A673 (cell line): ENCODE results near the gene ARHGAP15. TPM values are rescaled to one million over a fixed set of nuclear protein-coding genes. Genes with fewer than 3 reads are reported as not detected.
A peak's percentile ranks its signal among the peaks of the same experiment; 100 is the strongest.

Source experiments
- BruUV-seq: library from RNA; stranded (reverse); fragments of 400-500 nt; replicated peaks from 2 replicates; lab custom pipeline; 2021; lab: Mats Ljungman, UMichigan
- CTCF ChIA-PET: fragments of 300-600 bp; sonication (Branson Sonifier 250); formaldehyde crosslinking; loops from one replicate; lab custom pipeline; 2022; ENCODE audit warnings: antibody characterized with exemption; lab: Charles Lee
- POLR2A ChIA-PET: fragments of 300-600 bp; sonication (Branson Sonifier 250); formaldehyde crosslinking; loops from one replicate; lab custom pipeline; 2022; ENCODE audit warnings: antibody characterized with exemption; ENCODE audit not compliant: low non-redundant PET; lab: Charles Lee
- DNase-seq: peaks from one replicate; pipeline ENCODE4 v3.0.0-alpha.2; 2015; ENCODE audit warnings: low spot score
- H3K27ac ChIP-seq: fragments of 200-600 bp; sonication (generic); 2 replicates; pipeline ENCODE4 v1.5.1; 2016; ENCODE audit warnings: mixed run types, low read depth, mild to moderate bottlenecking, mixed read lengths, antibody characterized with exemption, low read length; ENCODE audit not compliant: poor library complexity, severe bottlenecking
- H3K27me3 ChIP-seq: fragments of 200-600 bp; sonication (generic); replicated peaks from 2 replicates; pipeline ENCODE4 v1.6.1; 2017; ENCODE audit warnings: mixed run types, low read depth, mild to moderate bottlenecking, mixed read lengths, antibody characterized with exemption, low read length; ENCODE audit not compliant: insufficient read depth, poor library complexity
- H3K36me3 ChIP-seq: fragments of 200-600 bp; sonication (generic); 2 replicates; pipeline ENCODE4 v1.6.1; 2016; ENCODE audit warnings: mixed run types, mild to moderate bottlenecking, mixed read lengths, antibody characterized with exemption, low read length; ENCODE audit not compliant: insufficient read depth, poor library complexity, severe bottlenecking
- H3K4me1 ChIP-seq: fragments of 200-600 bp; sonication (generic); 2 replicates; pipeline ENCODE4 v1.6.1; 2017; ENCODE audit warnings: mixed run types, mild to moderate bottlenecking, mixed read lengths, antibody characterized with exemption, low read length; ENCODE audit not compliant: insufficient read depth, poor library complexity, severe bottlenecking
- H3K4me3 ChIP-seq: fragments of 200-600 bp; sonication (generic); 2 replicates; pipeline ENCODE4 v1.5.1; 2016; ENCODE audit warnings: low read depth, mixed run types, mild to moderate bottlenecking, mixed read lengths, low read length; ENCODE audit not compliant: poor library complexity, severe bottlenecking
- H3K9me3 ChIP-seq: fragments of 200-600 bp; sonication (generic); 2 replicates; pipeline ENCODE4 v1.6.1; 2016; ENCODE audit warnings: mixed run types, low read depth, mild to moderate bottlenecking, mixed read lengths, antibody characterized with exemption, low read length; ENCODE audit not compliant: poor library complexity, severe bottlenecking
- EZH2 ChIP-seq: fragments of 200-600 bp; sonication (generic); IDR thresholded peaks from 2 replicates; pipeline ENCODE4 v1.6.1; 2017; ENCODE audit warnings: borderline replicate concordance, low read depth, mild to moderate bottlenecking, mixed read lengths, antibody characterized with exemption, low read length; ENCODE audit not compliant: poor library complexity, severe bottlenecking
- intact Hi-C: fragments of 100-400 bp; cut with micrococcal nuclease; formaldehyde crosslinking; loops from one replicate; pipeline ENCODE4 v1.10.0; 2022; ENCODE audit not compliant: unreplicated experiment
- total RNA-seq: library from RNA; stranded (reverse); gene quantifications from 2 replicates; pipeline ENCODE4 v1.2.3, GENCODE V29; 2021
- TF ChIP-seq, protein P1 (sequence below): fragments of 300-800, 200-600 bp; sonication (generic); conservative IDR thresholded peaks from 2 replicates; pipeline ENCODE4 v1.5.1; 2017; ENCODE audit warnings: low read depth, mild to moderate bottlenecking, antibody characterized with exemption, low read length, moderate library complexity, mixed read lengths

Gene ARHGAP15
- total RNA-seq, 1 experiment from 2014 or later: not detected

GRCh38 chr2:143482316-143482715 is 353.1 kb downstream of the ARHGAP15 start:
- no TSS peak for BruUV-seq
- intact Hi-C loops: no loop called here
- Histone ChIP-seq H3K27ac (peak overlapping the region; percentile 71), H3K4me3 (no peak overlapping the region), H3K27me3 (no peaks in the 10 kb centered on the region), H3K36me3 (no peaks in the 10 kb centered on the region), H3K9me3 (no peaks in the 10 kb centered on the region), H3K4me1 (peaks cover 47% of the 10 kb centered on the region)
- POLR2A ChIA-PET: no interaction called here
- CTCF ChIA-PET: no interaction called here
- no peak for TF ChIP-seq EZH2
- TF ChIP-seq, protein P1, sequence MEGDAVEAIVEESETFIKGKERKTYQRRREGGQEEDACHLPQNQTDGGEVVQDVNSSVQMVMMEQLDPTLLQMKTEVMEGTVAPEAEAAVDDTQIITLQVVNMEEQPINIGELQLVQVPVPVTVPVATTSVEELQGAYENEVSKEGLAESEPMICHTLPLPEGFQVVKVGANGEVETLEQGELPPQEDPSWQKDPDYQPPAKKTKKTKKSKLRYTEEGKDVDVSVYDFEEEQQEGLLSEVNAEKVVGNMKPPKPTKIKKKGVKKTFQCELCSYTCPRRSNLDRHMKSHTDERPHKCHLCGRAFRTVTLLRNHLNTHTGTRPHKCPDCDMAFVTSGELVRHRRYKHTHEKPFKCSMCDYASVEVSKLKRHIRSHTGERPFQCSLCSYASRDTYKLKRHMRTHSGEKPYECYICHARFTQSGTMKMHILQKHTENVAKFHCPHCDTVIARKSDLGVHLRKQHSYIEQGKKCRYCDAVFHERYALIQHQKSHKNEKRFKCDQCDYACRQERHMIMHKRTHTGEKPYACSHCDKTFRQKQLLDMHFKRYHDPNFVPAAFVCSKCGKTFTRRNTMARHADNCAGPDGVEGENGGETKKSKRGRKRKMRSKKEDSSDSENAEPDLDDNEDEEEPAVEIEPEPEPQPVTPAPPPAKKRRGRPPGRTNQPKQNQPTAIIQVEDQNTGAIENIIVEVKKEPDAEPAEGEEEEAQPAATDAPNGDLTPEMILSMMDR: no peak
- DNase-seq: peak; percentile 31

DNA sequence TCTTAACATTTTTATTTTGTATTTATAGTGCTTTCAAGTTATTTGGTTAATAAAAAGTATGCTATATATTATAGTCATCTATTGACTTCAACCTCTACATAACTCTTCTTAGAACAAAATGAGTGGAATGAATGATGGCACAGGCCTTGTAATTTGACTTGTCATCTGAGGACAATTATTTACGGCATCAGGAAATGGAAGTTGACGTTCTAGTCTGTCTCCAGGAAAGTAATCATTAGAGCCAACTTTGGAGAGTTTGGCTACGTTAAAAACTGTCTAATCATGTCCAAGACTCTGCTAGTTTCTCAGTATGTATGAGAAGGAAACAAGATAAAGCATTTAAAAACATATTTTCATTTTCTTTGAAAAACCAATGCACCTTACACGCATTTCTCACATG is 353.6 kb downstream of the ARHGAP15 start:
- Histone ChIP-seq H3K36me3 (no peaks in the 10 kb centered on the region), H3K27ac (peak overlapping the region; percentile 71), H3K27me3 (no peaks in the 10 kb centered on the region), H3K4me3 (no peak overlapping the region), H3K4me1 (peaks cover 48% of the 10 kb centered on the region), H3K9me3 (no peaks in the 10 kb centered on the region)
- no TSS peak for BruUV-seq
- intact Hi-C loops: no loop called here
- ChIA-PET POLR2A (no interaction called here), CTCF (interaction anchor here (0.5 kb wide), 1 partner anchor 227 kb away, joined by 3 read pairs; no protein-coding TSS in a partner anchor)
- peak; percentile 89 for DNase-seq
- TF ChIP-seq, protein P1: no peak
- TF ChIP-seq EZH2: no peak

DNA sequence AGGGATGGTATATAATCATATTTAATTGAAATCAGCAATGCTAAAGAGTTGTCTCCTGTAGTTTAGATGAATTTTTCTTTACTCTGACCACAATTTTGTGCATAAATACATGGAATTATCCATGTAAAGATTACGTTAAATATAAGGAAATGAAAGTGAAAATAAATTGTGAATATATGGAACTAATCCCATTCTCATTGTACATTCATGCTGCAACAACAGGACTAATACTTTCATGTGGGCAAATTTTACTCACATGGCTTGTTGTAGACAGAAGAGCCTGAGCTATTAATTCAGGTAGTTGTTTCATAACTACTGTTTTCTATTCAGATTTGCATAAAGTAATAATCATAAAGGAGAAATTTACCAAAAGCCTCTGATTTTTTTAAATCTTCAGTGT is 357.8 kb downstream of the ARHGAP15 start:
- Histone ChIP-seq H3K9me3 (no peaks in the 10 kb centered on the region), H3K4me3 (no peak overlapping the region), H3K27me3 (no peaks in the 10 kb centered on the region), H3K27ac (no peak overlapping the region), H3K4me1 (peaks cover 20% of the 10 kb centered on the region), H3K36me3 (no peaks in the 10 kb centered on the region)
- no peak for DNase-seq
- ChIA-PET CTCF (no interaction called here), POLR2A (no interaction called here)
- TF ChIP-seq, protein P1: no peak
- TF ChIP-seq EZH2: no peak
- intact Hi-C loops: no loop called here
- BruUV-seq: no TSS peak
